ENCODE results near the gene SPPL2A. TPM values are rescaled to one million over a fixed set of nuclear protein-coding genes. Genes with fewer than 3 reads are reported as not detected.

The SPPL2A gene
- total and polyA plus RNA-seq, 8 donors: 70.9 to 172 (median 84.1) TPM

DNA sequence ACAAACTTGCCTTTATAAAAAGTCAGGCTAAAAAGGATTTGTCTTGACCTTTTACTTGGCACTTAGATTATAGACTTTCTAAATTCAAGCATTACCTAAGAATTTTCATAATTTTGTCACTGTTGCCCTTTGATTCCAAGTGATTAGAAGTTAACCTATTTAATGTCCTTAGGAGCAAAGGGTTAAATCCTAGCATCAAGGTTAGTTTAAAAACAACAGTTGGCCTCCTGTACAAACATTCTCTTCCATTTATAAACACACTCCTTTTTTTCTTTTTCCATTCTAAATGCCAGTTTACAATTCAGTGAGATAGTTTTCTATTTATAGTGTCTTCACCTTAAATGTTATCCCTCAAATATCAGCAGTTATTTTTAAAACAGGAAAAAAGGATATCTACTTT lies 18.4 kb upstream of the SPPL2A start:
- ATAC-seq (no peak), DNase-seq (no peak)
- Histone ChIP-seq H3K9me3 (no peaks in the 10 kb centered on the region), H3K4me3 (no peak overlapping the region), H3K4me1 (no peaks in the 10 kb centered on the region), H3K27me3 (no peaks in the 10 kb centered on the region), H3K27ac (no peak overlapping the region), H3K36me3 (no peaks in the 10 kb centered on the region)
- TF ChIP-seq, protein P1, sequence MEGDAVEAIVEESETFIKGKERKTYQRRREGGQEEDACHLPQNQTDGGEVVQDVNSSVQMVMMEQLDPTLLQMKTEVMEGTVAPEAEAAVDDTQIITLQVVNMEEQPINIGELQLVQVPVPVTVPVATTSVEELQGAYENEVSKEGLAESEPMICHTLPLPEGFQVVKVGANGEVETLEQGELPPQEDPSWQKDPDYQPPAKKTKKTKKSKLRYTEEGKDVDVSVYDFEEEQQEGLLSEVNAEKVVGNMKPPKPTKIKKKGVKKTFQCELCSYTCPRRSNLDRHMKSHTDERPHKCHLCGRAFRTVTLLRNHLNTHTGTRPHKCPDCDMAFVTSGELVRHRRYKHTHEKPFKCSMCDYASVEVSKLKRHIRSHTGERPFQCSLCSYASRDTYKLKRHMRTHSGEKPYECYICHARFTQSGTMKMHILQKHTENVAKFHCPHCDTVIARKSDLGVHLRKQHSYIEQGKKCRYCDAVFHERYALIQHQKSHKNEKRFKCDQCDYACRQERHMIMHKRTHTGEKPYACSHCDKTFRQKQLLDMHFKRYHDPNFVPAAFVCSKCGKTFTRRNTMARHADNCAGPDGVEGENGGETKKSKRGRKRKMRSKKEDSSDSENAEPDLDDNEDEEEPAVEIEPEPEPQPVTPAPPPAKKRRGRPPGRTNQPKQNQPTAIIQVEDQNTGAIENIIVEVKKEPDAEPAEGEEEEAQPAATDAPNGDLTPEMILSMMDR (IDR thresholded peaks at IDR 0.05): no peak
- intact Hi-C loops (cut with DNase I): no loop called here

DNA sequence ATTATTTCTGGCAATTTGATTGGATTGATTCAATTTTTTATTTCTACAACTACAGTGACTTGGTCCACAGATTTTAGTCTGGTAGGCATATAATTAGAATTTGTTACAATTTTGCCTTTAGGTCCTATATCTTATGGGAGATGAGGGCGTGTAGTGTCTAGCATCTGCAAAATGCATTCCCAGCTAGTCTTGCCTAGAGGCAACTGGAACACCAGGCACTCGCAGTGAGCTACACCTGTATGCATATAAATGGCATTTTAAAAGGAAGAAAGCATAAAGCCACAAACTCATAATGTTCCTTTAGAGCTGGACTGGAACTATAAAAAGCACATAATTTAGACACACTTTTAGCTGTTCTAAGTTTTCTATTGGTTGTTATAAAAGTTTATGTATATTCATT lies 17.9 kb upstream of the SPPL2A start:
- DNase-seq: no peak
- no peak overlapping the region for H3K27ac ChIP-seq
- H3K27me3 ChIP-seq: no peaks in the 10 kb centered on the region
- no peaks in the 10 kb centered on the region for H3K4me1 ChIP-seq
- intact Hi-C loops (cut with DNase I): no loop called here
- H3K36me3 ChIP-seq: no peaks in the 10 kb centered on the region
- no peak for ATAC-seq
- H3K4me3 ChIP-seq: no peak overlapping the region
- no peaks in the 10 kb centered on the region for H3K9me3 ChIP-seq
- TF ChIP-seq, protein P1 (IDR thresholded peaks at IDR 0.05): no peak

DNA sequence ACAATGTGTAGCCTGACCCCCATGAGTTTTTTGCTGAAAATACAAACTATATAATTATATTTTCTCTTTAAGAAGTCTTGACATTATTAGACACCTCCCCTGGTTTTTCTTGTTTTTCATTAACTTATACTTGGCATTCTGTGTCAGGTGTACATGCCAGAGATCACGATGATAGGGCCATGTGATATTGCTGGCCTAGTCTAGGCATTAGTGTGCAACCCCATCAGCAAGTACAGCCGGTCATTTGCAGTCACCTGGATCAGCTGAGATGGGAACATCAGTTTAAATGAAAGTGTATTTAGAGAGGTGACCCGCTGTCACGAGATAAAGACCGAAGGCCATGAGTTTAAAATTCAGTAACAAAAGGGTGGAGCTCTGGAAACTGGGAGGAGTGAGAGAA lies 12.6 kb upstream of the SPPL2A start:
- Histone ChIP-seq H3K4me3 (no peak overlapping the region), H3K36me3 (no peaks in the 10 kb centered on the region), H3K4me1 (no peaks in the 10 kb centered on the region), H3K27ac (no peak overlapping the region), H3K9me3 (no peaks in the 10 kb centered on the region), H3K27me3 (no peaks in the 10 kb centered on the region)
- TF ChIP-seq, protein P1 (IDR thresholded peaks at IDR 0.05): no peak
- intact Hi-C loops (cut with DNase I): no loop called here
- ATAC-seq (no peak), DNase-seq (no peak)

DNA sequence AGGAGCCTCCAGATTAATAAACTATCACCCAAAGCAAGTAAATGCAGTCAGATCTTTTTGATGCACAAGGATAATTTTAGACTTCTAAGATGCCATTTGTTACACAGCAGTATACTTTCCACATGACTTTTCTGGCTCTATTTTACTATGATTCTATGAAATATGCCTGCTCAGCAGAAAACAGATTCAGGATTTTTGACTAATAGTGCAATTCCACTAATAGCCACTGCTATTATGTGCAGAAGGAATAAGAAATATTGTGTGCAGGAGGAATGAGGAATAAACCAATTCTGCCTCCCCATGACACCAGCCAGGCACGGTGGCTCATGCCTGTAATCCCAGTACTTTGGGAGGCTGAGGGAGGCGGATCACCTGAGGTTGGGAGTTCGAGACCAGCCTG lies 11.5 kb upstream of the SPPL2A start:
- TF ChIP-seq, protein P1 (IDR thresholded peaks at IDR 0.05): no peak
- ATAC-seq (no peak), DNase-seq (no peak)
- Histone ChIP-seq H3K27ac (no peak overlapping the region), H3K4me3 (no peak overlapping the region), H3K27me3 (no peaks in the 10 kb centered on the region), H3K9me3 (no peaks in the 10 kb centered on the region), H3K4me1 (no peaks in the 10 kb centered on the region), H3K36me3 (no peaks in the 10 kb centered on the region)
- intact Hi-C loops (cut with DNase I): no loop called here

DNA sequence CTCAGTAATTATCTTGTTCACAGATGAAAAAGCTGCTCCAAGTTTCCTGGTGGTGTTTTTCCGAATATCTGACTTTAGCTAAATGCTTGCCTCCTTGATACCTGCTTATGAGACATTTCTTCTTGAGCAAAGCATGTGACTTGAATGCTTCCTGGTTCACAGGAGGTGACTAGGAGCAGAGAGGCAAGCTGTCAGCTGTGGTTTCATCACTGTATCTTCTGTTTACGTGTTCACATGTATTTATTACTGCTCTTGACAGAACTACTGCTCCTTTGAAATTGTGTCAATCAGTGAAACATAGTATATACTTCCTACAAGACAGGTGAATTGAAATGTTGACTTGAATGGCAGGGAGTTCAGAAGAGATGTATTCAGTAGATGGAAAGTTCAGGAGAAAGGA lies 8.9 kb upstream of the SPPL2A start:
- intact Hi-C loops (cut with DNase I): no loop called here
- TF ChIP-seq, protein P1 (IDR thresholded peaks at IDR 0.05): no peak
- no peaks in the 10 kb centered on the region for H3K36me3 ChIP-seq
- ATAC-seq (no peak), DNase-seq (no peak)
- H3K4me3 ChIP-seq: no peak overlapping the region
- no peak overlapping the region for H3K27ac ChIP-seq
- no peaks in the 10 kb centered on the region for H3K9me3 ChIP-seq
- H3K27me3 ChIP-seq: no peaks in the 10 kb centered on the region
- H3K4me1 ChIP-seq: no peaks in the 10 kb centered on the region

All from left lung (tissue), 10 donors.